GM19043 (cell line): ENCODE measurements around the gene PRR9.
"Not testable (repeated sequence)": the region's sequence is repeated elsewhere in the genome, so short reads cannot be mapped to it uniquely, and the experiment has no call there.

ENCODE experiments used
- ATAC-seq: cut with Tn5 transposase; IDR thresholded peaks from one replicate; pipeline ENCODE4 v1.9.1; 2021; ENCODE audit warnings: low read depth; ENCODE audit not compliant: unreplicated experiment

Gene PRR9

DNA sequence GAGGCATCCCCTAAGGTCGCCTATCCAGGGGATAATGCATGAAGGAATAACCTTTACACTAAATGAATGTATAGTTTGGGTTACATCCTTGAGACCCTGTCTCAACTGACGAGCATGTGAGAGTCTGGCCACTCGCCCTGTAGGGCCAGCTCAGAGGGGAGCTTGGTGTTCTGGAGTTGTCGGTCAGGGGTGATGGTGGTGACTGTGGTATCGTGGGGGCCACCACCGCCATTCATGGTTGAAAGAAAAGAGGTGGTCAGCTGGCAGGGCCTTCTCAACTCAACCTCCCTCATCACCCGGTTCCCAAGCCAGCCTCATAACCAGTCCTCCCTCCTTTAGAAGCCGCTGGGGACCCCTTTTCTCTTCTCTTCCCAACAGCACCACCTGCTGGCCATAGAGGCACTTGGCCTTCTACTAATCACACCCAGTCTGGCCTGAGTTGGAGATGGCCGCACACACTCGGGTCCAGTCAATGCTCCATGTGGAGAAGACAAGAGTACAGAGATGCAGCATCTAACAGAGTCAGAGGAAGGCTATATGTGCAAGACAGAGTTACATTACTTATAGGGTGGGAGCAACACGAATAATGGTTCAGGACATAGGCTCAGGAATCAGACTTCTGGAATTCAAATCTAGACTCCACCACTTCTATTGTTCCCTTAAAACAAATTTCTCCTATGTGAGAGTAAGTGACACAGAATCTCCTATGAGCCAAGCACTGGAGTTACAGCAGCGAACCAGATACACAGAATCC, 11.9 kb downstream of the PRR9 start:
- not testable (repeated sequence) for ATAC-seq

DNA sequence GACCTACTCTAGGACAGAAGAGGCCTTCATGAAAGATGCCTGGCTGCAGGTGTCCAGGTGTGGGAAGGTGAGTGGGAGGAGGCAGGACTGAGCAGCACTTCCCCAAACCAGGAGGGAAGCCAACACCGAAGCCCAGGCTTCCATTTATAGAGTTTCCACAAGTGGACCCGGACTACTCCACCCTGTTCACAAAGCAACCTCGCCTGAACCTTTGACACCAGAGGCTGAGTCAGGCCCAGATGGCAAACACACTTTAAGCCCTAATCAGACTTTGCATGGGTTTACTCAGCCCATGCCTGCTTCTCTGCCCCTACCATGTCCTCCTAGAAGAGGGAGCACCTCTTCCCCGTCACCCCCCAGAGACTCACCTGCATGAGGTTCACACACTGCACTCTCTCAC, 14.0 kb downstream of the PRR9 start:
- ATAC-seq, result no peak

DNA sequence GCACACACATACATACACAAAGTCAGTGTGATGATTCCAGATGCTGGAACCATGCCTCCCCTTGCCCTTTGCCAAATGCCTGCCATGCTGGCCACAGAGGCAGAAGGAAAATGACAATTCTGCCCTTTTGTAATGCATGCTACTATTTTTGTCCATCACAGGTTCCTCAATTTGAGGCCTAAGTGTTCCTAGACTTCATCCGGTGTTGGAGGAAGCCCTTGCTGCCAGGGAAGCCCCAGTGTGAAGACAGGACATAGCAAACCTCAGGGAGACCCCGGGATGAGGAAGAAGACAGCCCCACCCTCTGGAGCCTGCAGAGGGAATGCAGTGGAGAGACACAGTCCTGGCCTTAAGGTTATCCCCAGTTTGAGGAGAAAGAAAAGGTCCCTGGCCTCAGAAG, 14.4 kb downstream of the PRR9 start:
- ATAC-seq, result no peak

DNA sequence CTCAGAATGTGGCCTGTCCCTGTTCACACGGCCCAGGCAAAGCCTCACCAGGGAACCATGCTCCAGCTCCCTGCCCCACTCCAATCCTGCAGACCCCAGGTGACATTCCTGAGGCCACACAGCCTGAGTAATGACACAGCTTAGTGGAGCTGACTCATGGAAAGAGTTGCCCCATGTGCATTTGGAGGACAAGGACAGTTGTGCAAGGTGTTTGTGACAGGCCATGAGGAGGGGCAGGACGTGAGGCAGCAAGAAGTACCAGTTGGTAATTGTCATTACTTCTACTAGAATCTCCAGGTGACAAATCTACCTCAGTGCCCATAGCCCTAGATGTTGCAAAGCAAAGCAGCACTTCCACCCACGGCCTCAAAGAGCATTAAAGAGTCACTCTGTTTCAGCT, 15.2 kb downstream of the PRR9 start:
- ATAC-seq, result no peak

DNA sequence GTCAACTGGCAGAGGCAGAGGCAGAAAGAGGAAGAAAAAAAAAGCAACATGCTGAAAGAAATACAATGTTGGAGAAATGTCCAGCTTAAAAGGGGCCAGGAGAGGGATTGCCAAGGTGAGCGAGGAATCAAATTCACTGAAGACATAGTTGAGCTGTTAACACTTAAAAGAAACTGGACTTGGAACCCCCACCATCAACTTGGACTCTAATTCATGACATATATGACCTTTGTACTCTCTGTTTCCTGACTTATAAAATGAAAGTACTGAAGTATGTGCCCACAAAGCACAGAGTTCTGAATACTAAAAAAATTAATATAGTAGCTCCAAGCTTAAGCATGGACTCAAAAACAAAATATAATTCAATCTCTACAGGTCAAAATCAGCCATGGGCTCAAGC, 16.1 kb downstream of the PRR9 start:
- ATAC-seq, result no peak

DNA sequence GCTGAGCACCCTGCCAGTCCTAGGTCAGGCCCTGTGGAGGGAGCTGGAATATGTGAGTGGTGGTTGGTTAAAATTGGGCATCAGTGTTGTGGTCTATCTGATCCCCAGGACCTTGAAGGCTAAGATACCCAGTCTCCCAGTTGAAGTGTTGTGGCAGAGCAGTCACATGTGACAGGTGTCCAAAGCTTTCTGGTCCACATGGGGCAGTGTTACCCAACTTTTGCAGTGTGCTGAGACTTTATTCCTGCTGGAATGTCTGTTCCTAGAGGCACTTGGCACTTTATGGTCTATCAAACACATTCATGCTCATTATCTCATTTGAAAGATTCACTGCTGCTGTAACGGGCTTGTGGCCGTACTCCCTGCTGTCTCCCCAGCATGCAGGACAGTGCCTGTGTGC, 21.1 kb downstream of the PRR9 start:
- ATAC-seq, result no peak

DNA sequence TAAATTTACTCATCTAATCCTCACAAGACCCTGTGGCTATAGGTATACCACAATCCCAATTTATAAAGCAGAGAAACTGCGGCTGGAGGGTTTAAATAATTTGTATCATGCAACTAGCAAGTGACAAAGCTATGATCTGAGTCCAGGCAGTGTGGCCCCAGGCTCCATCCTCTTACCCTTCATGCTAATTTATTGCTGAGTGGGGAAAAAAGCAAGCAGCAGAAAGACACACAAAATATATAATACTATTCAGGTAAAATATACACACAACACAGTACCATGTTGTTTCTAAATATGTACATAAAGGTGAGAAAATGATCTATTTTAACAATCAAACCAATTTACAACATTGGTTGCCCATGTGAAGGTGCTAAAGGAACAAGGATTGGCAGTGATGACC, 24.8 kb downstream of the PRR9 start:
- ATAC-seq, result no peak

DNA sequence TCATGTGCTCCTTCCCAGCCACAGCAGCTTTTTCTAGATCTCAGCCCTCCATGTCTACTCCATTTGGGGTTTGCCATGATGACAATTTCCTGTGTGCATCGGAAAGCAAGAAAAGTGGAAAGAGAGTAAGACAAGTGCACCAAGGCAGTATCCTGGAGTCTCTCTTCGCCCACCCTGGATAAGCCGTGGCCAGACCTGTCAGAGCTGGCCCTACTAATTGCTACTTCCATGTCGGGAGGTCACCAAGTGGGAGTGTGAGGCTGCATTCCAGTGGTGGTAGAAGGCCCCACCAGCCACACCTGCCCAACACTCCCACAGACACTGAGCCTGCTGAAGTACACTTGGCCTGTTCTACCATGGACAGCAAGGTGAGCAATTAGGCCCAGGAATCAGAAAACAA, 28.1 kb downstream of the PRR9 start:
- no peak for ATAC-seq

DNA sequence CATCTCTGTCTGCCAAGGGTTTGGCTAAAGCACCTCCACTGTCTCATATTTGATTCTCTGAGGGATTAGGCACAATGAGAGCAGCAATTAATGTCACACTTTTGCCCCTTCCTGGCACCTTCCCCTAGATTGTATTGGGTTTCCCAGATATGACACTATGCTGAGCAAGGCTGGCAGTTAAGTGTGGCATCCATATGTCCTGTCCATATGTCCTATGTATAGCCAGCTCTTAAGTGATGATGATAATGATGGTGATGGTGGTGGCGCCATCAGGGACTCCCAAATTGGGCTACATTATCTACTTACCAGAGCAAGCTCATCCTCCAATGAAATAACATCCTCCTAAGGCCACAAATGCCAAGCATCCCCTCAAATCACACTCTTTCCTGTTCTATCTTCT, 28.6 kb downstream of the PRR9 start:
- ATAC-seq, result no peak

DNA sequence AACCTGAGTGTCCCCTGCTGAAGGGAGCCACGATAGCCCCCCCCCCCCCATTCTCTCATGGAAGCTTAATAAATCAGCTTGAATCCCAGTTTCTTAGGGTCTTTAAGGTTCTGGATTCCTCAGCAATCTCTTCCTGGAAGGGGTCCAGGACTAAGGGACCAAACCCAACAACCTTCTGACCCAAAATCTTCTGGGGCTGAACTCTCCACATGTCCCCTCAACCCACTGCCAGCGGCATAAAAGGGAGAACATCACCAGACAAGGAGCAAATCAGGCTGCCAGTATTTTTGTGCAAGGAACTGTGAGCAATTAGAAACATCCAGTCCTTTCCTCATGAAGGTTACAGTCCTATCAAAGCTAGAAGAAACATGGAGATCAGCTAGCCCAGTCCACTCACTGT, 29.4 kb downstream of the PRR9 start:
- ATAC-seq, result no peak

DNA sequence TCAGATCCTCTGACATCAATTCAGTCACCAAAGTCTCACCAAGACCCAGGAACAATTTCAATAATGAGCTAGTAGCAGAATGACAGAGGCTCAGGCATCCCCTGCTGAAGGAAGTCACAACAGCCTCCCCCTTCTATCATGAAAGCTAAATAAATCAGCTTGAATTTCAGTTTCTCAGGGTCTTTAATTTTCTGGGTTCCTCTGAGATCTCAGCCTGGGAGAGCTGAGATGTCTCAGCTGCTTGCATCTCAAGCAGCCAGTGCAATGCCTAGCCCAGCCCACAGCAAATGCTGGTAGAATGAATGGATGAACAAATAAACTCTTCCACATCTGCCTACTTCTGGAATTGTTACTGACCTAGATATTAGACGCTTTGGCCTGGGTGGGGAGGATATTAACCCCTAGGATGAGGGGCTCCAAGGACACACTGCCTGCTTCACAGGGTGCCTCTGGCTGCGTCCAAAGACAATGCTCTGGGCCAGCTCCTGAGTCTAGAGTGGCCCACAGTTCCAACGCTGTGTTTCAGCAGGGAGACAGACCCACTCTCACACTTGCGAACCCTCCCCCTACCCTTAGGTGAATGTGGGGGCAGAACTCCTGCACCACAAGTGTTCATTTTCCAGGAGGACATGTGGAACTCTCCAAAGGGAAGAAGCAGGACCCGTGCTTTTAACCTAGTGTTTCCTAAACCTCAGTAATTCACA, 30.9 kb downstream of the PRR9 start:
- no peak for ATAC-seq

DNA sequence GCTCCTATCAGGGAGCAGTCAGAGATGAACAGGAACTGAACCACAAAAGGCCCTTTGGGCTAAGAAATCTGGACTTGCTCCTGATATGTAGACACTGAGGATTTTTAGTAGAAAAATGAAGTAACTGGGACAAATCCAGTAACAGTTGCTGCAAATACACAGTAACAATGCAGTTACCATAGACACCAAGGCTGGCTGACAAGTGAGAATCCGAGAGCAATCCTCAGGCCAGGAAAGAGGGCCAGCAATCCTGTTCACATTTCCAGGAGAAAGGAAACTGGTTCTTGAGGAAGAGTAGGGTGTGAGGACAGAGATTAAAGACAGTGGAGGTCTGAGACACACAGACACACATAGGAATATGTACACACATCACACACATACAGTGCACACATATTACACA, 32.8 kb downstream of the PRR9 start:
- no peak for ATAC-seq

DNA sequence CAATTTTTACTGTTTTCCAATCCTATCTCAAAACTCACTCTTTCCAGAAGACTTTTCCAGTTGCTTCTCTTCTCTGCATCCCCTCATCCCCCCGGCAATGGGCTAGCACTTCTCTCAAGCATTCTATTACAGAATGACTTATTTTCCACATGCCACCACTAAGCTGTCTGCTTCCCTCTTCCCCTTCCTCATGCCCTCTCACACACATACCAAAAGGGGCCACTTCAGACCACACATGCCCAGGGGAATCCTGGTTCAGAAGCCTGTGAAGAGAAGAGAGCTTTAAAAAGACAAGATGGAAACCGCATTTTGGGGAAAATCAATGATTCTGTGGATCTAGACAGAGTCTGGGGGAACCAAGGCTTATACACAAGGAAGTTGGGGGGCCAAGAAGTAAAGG, 33.7 kb downstream of the PRR9 start:
- no peak for ATAC-seq

DNA sequence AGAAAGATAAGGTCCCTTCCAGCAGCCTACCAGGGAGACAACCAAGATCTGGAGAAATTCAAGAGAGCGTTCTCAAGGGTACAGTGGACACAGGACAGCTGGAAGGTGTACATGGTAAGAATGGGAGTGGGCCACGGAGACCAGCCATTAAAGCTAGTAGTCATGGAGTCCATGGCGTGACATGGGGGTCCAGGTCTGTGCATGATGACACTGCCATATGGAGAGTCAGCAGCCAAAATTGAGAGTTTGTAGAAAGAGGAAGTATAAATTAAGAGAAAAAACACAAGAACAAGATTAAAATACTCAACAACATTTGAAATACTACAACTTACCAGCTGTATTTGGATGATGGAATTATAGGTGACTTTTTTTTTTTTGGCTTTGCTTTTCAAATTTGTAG, 34.2 kb downstream of the PRR9 start:
- no peak for ATAC-seq

DNA sequence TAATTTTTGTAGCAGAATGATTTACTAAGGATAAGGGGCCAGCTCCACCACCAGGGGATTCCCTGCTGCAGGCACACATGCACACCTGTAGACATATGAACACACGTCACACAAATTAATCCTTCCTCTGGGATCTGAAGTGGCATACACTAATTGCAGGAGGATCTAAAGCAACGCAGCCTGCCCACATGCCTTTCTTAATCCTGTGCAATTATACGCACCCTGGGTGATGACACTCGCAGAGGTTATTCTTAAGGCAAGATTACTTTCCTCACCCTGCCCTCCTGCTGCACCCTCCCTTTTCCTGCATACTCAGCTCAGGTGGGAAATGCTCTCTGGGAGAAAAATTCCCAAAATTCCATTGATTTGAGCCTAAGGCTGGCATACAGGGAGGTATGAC, 34.6 kb downstream of the PRR9 start:
- no peak for ATAC-seq

DNA sequence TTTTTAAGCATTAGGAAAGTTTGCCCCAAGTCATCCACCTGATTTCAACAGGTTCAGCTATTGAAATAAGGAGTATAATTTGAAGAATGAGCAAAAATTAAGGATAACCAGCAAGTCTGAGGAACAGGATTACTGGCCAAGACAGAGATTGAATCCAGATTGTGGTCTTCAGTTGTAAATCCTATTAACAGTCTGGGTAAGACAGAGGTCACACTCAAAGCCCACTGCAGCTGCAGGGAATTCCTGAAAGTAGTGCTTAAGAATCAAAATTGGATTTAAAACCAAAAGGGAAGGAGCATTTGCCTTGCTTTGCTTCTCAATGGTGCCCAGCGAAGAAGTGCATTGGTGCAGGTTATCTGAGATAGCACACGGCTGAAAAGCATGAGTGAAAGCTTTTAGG, 35.7 kb downstream of the PRR9 start:
- ATAC-seq, result no peak

DNA sequence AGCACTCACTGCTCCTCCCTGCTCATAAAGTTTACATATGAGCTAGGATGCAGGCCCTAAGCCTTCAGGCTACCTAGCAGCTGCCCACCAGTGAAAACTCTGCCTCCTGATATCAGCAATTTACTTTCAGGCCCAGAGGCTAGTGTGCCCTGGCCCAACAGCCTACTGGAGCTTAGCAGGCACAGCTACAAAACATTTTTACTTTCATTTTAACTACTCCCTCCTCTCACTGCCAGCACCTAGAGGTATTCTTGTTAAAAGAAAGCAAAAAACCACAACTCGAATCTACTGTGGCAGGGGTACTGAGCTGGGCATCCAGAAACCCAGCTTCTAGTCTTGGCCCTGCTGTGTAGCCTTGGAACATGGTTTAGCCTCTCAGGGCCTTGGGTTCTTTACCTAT, 36.3 kb downstream of the PRR9 start:
- ATAC-seq, result no peak

DNA sequence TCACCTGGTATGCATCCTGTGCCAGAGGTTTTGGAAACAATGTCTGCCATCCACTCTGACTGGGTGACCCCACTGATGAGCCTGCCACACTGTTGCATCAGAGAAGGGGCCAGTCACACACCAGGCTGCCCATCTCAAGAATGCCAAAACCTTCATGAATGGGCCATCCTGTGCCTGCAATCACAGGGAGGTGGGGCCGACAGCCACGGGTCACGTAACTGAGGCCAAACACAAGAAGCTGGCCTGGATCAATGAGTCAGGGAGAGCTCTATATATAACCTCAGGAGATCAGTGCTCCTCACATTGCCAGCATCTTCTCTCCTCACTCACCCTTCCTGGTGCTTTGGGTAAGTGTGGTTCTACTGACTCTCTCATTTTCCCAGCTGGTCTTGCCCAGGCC, 42.0 kb downstream of the PRR9 start, which contains the start of gene LORICRIN:
Gene LORICRIN, plus strand, starts transcription at position 301 of the 400 bp plus-strand sequence. CDS start 1,263 bp downstream, outside the sequence.
- no peak for ATAC-seq

DNA sequence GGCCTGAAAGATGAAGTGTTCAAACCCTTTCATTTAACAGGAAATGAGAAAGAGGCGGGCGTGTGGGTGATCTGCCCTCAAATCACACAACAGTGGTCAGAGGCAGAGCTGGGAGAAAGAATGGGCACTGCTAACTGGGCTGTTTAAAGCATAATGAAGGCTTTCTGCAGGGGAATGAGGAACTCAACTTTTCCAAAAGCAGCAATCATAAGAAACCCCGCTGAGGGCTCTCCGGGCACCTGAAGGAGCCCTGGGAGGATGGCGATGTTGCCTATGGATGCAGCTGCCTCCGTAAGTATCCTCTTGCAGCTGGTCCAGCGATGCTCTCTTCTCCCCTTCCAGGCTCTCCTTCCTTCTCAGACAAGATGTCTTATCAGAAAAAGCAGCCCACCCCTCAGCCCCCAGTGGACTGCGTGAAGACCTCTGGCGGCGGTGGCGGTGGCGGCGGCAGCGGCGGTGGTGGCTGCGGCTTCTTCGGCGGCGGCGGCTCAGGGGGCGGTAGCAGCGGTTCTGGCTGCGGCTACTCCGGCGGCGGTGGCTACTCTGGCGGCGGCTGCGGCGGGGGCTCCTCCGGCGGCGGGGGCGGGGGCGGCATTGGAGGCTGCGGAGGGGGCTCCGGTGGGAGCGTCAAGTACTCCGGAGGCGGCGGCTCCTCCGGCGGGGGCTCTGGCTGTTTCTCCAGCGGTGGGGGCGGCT, 43.3 kb downstream of the PRR9 start:
- ATAC-seq, result no peak

DNA sequence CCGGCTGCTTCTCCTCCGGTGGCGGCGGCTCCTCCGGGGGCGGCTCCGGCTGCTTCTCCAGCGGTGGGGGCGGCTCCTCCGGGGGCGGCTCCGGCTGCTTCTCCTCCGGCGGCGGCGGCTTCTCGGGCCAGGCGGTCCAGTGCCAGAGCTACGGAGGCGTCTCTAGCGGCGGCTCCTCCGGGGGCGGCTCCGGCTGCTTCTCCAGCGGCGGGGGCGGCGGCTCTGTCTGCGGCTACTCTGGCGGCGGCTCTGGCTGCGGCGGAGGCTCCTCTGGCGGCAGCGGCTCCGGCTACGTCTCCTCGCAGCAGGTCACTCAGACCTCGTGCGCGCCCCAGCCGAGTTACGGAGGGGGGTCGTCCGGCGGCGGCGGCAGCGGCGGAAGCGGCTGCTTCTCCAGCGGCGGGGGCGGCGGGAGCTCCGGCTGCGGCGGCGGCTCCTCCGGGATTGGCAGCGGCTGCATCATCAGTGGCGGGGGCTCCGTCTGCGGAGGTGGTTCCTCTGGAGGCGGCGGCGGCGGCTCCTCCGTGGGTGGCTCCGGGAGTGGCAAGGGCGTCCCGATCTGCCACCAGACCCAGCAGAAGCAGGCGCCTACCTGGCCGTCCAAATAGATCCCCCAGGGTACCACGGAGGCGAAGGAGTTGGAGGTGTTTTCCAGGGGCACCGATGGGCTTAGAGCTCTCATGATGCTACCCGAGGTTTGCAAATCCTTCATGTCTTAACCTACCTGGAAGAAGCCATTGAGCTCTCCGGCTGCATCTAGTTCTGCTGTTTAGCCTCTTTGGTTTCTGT, 44.1 kb downstream of the PRR9 start:
- ATAC-seq, result no peak

DNA sequence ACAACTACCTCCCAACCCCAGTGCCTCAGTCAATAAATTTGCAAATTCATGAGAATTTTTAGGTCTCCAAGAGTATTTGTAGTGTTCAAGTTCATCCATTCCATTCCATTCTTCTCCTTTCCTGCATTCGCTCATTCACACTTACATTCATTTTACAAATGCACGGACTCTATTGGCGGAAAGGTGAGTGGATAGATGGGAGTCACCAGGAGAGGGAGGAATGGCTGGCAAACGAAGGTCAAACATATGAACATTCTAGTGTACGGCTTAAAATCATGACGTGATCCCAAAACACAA, 44.6 kb downstream of the PRR9 start:
- no peak for ATAC-seq
